VCaP (cell line): Measurements from ENCODE around the gene NEK9.
A peak's percentile ranks its signal among the peaks of the same experiment; 100 is the strongest.

Experiments used
- H3K27ac ChIP-seq: fragments of 450-650 bp; 2 replicates; pipeline ENCODE4 v1.5.1; 2017
- CTCF ChIP-seq: fragments of 450-650 bp; conservative IDR thresholded peaks from 2 replicates; pipeline ENCODE4 v1.5.1; 2017; ENCODE audit warnings: mild to moderate bottlenecking, moderate library complexity

The NEK9 gene

GRCh38 chr14:75050852-75051555 lies 75.8 kb downstream of the NEK9 start, which contains the start of gene MLH3:
Gene MLH3, minus strand, starts transcription at chr14:75051467. Its CDS starts 1,812 bp downstream, at chr14:75049655.
- TF ChIP-seq CTCF, result no peak
- peak within 1 kb of the TSS; percentile 89 for H3K27ac ChIP-seq

- no peak overlapping the region for H3K27ac ChIP-seq
- no peak for TF ChIP-seq CTCF
Observed at GRCh38 chr14:75049731-75050201, 77.1 kb downstream of the NEK9 start.

GRCh38 chr14:75049136-75049535 lies 77.7 kb downstream of the NEK9 start:
- no peak for TF ChIP-seq CTCF
- H3K27ac ChIP-seq, result no peak overlapping the region

- TF ChIP-seq CTCF, result no peak
- H3K27ac ChIP-seq, result no peak overlapping the region
Observed at GRCh38 chr14:75048101-75048500, 78.7 kb downstream of the NEK9 start.

GRCh38 chr14:75047506-75047905 lies 79.3 kb downstream of the NEK9 start:
- H3K27ac ChIP-seq, result no peak overlapping the region
- TF ChIP-seq CTCF, result no peak

- no peak overlapping the region for H3K27ac ChIP-seq
- no peak for TF ChIP-seq CTCF
Observed at GRCh38 chr14:75046899-75047298, 79.9 kb downstream of the NEK9 start.

GRCh38 chr14:75046275-75046674 lies 80.6 kb downstream of the NEK9 start:
- no peak for TF ChIP-seq CTCF
- no peak overlapping the region for H3K27ac ChIP-seq
